Right lobe of liver (tissue), 4 donors: ENCODE data around the gene HOXD10.

Experiments
- CTCF ChIP-seq, 4 donors: fragments of 200-600 bp in 3 of 4; fragments of 450-650 bp in 1 of 4; IDR thresholded peaks; one replicate each; pipeline versions ENCODE4 v1.5.1 to v1.8.0; 2016 to 2022; ENCODE audit warnings: antibody characterized with exemption in 4 of 4, mild to moderate bottlenecking in 2 of 4
- POLR2A ChIP-seq: fragments of 450-650 bp; IDR thresholded peaks from one replicate; pipeline ENCODE4 v1.6.1; 2017; ENCODE audit warnings: antibody characterized with exemption, mild to moderate bottlenecking
- donor health status: DM: no; HTN: no; CAD: no.
- donor health status: DM: no; HTN: no; CAD: no.
- donor health status: DM: no; HTN: yes; CAD: no.

- TF ChIP-seq CTCF (IDR thresholded peaks at IDR 0.05) (peak in 1 of 4 donors; percentile 4), POLR2A (no peak)
These were observed 18.5 kb downstream of the HOXD10 start for GRCh38 chr2:176135035-176135440.
